Measurements from ENCODE around the gene SORCS3.

Gene SORCS3

GRCh38 chr10:104924101-104924795 is 283.2 kb downstream of the SORCS3 start:
- no peak overlapping the region for H3K4me3 ChIP-seq (ENCODE audit: low read length)
- DNase-seq (ENCODE audit: low read depth) = no peak
- TF ChIP-seq CTCF (IDR thresholded peaks at IDR 0.05; ENCODE audit: insufficient read depth, low read depth, low read length, missing control alignments) = no peak

GRCh38 chr10:104925232-104925851 is 284.3 kb downstream of the SORCS3 start:
- peak; percentile 49 for DNase-seq (ENCODE audit: low read depth)
- H3K4me3 ChIP-seq (ENCODE audit: low read length) = no peak overlapping the region
- peak; percentile 57 for TF ChIP-seq CTCF (IDR thresholded peaks at IDR 0.05; ENCODE audit: insufficient read depth, low read depth, low read length, missing control alignments)

GRCh38 chr10:104928734-104929133 is 287.6 kb downstream of the SORCS3 start:
- TF ChIP-seq CTCF (IDR thresholded peaks at IDR 0.05; ENCODE audit: insufficient read depth, low read depth, low read length, missing control alignments) = no peak
- no peak for DNase-seq (ENCODE audit: low read depth)
- no peak overlapping the region for H3K4me3 ChIP-seq (ENCODE audit: low read length)

- no peak for TF ChIP-seq CTCF (IDR thresholded peaks at IDR 0.05; ENCODE audit: insufficient read depth, low read depth, low read length, missing control alignments)
- no peak for DNase-seq (ENCODE audit: low read depth)
- no peak overlapping the region for H3K4me3 ChIP-seq (ENCODE audit: low read length)
Observed at GRCh38 chr10:104931612-104932134, 290.6 kb downstream of the SORCS3 start.

GRCh38 chr10:104935656-104936055 is 294.6 kb downstream of the SORCS3 start:
- DNase-seq (ENCODE audit: low read depth) = no peak
- no peak overlapping the region for H3K4me3 ChIP-seq (ENCODE audit: low read length)
- TF ChIP-seq CTCF (IDR thresholded peaks at IDR 0.05; ENCODE audit: insufficient read depth, low read depth, low read length, missing control alignments) = no peak

- H3K4me3 ChIP-seq (ENCODE audit: low read length) = no peak overlapping the region
- peak; percentile 58 for DNase-seq (ENCODE audit: low read depth)
- TF ChIP-seq CTCF (IDR thresholded peaks at IDR 0.05; ENCODE audit: insufficient read depth, low read depth, low read length, missing control alignments) = no peak
Observed at GRCh38 chr10:104937567-104937966, 296.5 kb downstream of the SORCS3 start.

Data from epithelial cell of esophagus (primary cell).